Activated CD8-positive, alpha-beta memory T cell treated with anti-CD3 and anti-CD28 coated beads for 24 hours (primary cell): ENCODE measurements around the gene FMO1.
"Not testable (repeated sequence)": the region's sequence is repeated elsewhere in the genome, so short reads cannot be mapped to it uniquely, and the experiment has no call there.

Experiments
- DNase-seq: peaks from one replicate; pipeline ENCODE4 v3.0.0-alpha.2; 2020

The FMO1 gene

DNA sequence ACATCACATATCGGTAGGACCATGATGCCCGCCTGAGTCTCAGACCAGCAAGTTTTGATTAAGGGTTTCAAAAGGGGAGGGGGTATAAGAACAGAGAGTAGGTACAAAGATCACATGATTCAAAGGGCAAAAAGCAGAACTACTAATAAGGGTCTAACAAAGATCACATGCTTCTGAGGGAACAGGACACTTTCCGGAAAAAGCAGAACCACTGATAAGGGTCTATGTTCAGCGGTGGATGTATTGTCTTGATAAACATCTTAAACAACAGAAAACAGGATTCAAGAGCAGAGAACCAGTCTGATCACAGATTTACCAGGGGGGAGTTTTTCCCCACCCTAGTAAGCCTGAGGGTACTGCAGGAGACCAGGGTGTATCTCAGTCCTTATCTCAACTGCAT is 12.1 kb upstream of the FMO1 start:
- not testable (repeated sequence) for DNase-seq

DNA sequence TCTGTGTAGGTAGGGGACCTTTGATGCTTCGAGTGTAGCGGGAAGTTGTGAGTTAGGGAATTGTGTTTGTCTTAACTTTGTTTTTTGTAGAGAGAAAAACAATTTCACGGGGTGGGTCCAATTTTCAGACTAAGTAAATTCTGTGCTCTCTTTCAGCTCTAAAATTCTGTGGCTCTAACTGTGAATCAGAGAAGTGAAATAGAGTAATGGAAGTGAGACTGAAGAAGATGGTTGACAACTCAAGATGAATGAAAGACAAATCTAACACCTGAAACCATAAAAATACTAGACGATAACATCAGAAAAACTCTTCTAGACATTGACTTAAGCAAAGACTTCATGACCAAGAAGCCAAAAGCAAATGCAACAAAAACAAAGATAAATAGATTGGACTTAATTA is 4.4 kb upstream of the FMO1 start:
- DNase-seq: no peak

DNA sequence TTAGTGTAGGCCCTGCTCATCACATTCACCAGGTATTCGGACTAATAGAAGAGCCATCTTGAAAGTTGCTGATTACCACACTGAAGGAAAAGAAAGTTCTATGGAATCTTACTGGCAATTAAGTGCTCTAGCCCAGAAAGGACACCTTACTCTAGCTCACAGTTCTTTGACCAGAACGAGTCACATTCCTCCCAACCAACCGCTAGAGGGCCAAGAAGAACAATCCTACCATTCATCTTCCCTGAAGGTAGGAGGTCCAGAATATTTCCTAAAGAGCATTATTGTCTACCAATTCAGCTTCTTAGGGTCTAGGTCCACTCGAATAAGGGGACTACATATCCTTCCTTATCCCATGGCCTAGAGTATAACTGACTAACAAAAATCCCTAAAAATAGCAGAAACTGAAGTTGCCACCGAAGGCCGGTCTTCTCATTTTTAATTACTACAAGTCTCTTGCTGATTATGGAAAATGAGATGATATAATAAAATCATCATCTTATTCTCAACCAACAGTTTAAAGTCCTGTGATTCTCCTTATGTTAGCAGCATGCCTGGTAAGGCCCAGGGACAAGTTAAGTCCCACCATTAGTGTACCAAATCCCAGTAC is 2.7 kb upstream of the FMO1 start:
- no peak for DNase-seq

DNA sequence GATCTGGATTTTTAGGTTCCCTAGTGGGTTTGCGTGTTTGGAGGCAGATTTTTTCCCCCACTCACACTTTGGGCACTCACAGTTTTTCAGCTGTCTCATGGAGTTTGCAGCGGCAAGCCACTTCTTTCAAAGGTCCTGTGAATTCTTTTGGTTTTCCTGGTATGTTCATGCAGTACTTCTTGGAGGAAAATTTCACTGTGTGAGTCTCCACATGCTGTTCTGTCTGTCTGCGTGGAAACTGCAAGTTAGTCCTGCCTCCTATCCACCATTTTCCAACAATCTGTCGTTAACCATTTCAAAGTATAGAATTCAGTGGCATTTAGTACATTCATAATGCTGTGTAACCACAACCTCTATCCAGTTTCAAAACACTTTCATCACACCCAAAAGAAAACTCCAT is 793 bp upstream of the FMO1 start:
- no peak for DNase-seq

DNA sequence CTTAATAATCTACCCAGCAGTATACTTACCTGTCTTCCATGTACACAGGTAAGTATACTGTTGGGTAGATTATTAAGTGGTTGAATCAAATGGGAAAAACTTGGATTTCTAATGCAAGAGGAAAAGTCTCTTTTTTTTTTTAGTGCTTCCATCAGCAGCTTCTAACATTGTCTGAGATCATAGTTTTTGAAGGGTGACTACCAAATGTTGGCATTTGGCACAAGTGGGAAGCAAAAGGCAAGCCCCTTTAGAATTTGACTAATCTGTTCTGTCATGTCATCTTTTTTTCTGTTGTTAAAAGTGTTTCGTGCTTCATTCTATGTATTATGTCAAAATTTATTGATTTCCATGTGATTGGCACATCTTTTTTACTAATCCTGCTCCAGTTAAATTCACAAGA is 547 bp downstream of the FMO1 start:
- DNase-seq: no peak

DNA sequence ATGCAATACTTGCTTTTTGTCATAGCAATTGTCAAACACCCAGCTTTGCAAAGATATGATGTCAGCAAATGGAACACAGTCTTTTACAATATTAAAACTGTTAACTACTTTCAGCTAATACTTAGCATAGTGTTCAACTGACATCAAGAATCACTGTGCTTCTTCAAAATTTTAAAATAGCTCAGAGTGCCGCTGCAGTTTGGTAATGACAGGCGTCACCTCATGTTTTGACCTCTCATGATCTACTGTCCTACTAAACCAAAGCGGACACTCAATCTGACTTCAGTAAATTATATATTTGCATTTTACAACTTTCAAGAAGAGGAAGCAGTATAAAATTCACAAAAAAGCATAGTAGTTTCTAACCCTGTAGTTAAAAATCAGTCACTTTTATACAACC is 2.0 kb downstream of the FMO1 start:
- no peak for DNase-seq

DNA sequence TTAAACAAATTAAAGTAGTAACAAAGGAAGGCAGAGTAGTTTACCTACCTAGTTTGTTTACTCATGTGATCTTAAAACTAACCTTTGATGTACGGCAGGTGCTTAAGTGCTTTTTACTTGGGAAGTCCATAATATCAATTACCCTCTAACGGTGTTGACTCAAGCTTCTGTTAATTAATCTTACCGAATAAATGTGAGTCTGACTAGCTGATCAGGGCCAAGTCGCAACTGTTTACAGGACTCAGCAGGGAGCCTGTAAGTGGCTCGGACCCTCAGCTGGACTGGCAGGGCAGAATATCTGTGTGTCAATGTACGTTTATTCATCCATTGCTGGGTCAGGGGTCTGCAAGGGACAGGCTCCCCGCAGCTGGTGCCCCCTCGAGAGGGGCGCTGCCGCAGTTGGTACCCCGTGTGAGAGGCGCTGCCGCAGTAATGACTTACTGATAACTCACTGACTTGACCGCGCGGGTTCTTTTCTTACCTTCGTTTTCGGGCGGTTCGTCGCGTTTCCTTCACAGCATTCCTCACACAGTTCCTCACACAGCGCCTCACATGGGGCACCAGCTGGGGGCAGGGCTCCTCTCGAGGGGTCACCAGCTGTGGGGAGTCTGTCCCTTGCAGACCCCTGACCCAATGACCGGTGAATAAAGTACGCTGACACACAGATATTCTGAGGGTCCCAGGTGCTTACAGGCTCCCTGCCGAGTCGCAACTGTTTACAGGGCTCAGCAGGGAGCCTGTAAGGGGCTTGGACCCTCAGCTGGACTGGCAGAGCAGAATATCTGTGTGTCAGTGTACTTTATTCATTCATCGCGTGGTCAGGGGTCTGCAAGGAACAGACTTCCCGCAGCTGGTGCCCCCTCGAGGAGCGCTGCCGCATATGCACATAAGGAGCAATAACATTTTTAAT is 3.0 kb downstream of the FMO1 start:
- DNase-seq: peak; percentile 71

DNA sequence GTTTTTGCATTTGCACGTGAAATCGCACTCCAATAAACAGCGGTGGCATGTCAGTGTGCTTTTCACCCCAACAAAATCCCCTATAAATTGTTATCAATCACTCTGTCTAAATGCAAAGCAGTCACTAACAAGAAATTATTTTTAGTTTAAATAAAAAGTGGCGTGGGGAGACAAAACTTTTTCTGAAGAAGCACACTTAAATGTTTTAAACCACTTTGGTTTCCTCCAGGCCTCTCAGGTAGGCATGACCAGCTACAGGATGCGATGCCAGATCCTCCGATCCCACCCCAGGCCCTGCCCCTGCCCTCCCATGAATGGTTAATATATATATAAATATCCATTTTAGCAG is 3.6 kb downstream of the FMO1 start:
- DNase-seq: no peak

DNA sequence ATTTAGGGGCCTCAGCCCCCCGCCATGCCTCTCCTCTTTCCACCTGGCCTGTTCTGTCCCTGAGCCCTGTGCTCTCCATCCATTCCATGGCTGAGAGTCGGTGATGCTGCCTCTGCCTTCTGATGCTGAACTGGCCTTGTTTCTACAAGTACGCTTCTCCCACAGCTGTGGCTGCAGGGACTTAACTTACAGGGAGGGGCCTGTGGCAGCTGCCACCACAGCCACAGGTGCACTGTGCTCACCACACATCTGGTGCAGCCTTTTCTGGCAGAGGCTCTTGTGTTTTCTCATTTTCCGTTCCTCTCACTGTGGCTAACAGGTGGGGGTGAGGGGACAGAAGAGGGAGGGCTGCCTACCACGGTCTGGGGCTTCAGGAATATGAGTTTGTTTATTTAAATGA is 4.2 kb downstream of the FMO1 start:
- no peak for DNase-seq

DNA sequence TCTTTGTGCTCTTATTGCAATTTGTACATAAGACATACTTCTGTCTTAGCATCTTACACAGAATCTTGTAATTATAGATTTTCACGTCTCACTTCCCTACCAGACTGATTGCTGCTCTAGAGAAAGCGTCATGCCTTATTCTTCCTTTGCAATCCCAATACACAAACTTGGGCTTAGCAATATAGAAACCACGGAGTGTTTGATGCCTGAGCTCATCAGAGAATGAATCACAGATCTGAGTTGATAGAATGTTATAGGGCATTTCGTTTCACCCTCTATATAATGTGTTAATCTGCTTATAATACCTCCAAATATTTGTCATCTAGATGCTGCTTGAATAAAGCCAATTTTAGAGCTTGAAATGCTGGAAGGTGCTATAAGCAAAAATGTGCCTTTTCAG is 6.6 kb downstream of the FMO1 start:
- DNase-seq: no peak

DNA sequence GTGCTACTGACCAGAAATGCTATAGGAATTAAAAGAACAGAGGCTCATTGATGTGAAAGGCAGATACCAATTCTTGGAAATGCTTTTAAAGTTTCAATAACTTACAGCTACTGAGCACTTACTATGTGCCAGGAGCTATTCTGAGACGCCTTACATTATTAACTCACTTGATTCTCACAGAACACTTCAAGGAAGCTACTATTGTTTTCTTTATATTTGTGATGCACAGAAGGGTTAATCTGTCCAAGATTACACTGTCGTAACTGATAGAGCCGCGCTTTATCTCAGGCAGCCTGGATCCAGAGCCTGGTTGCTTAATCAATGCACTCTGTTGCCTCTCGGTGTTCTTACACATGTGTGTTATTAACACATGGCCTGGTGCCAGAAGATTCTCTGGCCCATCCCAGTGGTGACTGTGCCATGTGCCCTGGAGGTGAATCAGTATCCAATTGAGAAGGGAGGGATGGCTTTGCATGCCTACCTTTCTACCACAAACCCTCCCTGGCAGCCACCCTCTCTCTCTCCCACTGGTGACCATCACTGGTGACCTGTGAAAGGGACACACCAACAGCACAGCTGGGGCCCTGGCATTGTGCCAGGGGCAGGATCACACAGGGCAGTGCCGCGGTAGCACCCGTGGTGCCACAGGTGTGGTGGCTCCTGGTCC is 8.8 kb downstream of the FMO1 start:
- no peak for DNase-seq

DNA sequence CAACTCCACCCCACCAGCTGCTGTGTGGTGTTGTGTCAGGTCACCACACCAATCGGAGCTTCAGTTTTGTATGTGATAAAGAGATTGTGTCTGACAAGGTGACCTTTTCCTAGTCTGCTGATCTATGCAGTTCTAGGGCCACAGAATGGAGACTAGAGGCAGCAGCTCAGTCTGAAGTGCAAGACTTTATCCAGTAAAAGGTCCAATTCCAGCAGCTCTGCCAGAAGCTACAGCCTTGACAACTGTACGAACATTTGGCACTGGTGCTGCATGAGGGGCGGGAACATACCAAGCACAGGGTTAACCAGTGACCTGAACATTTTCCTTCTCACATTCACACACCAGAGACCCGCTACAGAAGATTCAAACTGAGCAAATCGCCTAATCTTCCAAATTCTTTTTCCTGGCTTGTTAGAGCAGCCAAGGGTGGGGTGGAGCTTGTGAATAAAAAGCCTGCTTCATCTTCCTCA is 9.3 kb downstream of the FMO1 start:
- no peak for DNase-seq

DNA sequence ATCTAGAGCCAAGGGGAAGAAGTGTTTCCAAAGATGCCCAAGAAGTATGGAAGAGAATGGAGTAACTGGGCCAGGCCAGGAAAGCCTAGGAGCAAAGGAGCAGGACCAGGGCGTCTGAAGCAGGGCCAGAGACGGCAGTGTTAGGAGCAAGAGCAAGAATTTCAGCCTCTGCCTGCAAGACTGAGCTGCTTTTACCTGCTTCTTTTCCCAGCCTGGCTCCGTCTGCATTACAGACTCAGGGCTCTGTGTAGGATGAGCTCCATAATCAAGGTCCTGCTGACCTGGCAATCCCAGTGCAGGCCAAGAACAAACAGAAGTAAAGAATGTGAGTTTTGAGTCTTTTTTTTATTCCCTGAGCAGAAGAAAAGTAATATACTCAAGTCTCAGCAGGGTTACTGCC is 10.1 kb downstream of the FMO1 start:
- no peak for DNase-seq

DNA sequence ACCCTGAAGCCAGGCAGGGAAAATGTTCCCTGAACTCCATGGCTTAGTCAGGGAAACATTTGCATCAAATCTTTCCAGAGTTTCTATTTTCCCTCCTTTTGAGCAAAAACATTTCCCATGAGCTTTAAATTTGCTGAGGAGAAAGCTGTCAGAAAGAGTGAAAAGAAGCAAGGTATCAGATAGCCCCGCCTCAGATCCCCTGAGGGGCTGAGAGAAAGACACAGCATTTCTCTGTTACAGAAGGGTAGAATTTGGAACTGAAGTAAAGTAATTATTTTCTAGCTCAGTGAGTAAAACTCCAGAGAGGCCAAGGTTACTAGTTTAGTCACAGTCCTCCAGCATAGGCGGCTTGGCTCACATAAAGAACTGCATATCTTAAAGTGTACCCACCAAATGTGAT is 10.6 kb downstream of the FMO1 start:
- DNase-seq: no peak

DNA sequence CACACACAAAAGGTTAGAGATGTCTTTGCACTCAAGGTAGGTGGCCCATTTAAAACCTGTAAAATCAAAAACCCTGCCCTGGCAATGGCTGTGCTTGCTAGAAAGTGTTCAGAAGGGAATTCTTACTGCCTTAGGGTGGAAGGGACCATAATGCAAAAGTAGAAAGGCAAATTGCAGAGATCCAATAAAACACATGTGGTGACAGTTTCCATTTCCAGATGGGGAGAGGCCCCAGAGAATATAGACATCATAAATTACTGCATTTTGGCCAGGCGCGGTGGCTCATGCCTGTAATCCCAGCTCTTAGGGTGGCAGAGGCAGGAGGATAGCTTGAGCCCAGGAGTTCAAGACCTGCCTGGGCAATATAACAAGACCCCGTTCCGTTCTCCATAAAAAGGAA is 13.0 kb downstream of the FMO1 start:
- DNase-seq: no peak

DNA sequence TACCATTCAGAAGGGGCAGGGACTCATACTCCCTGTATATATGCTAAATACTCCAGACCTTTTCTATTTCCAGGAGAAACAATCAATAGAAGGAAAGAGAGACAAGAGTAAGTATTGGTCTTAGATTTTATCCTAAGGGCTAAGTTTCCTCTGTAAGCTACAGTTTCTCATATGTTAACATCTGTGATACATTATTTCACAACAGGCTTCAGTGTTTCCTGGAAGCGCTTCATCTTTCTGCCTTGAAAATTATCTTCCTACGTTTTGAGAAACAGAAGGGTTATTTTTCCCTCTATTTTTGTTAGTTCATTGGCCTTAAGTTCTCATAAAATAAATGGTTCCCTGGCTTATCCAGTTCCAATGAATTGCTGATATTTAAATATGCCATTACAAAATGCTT is 15.6 kb downstream of the FMO1 start:
- DNase-seq: no peak

DNA sequence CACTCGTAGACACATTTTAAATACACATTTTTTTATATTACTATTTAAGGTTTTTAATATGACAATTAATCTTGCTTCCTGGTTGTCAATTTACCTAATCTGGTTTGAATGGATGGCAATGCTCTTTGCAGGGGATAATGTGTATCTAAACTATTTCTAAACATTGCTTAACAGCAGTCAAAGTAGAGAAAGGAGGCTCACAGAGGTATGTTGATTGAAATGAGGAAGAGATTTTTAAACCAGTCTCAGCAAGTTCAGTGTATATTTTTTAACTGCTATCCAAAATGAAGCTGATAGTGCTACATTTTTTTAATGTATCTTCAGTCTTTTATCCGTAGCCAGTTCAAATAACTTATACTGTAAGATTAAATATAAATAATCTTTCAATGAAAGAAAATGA is 17.4 kb downstream of the FMO1 start:
- no peak for DNase-seq

DNA sequence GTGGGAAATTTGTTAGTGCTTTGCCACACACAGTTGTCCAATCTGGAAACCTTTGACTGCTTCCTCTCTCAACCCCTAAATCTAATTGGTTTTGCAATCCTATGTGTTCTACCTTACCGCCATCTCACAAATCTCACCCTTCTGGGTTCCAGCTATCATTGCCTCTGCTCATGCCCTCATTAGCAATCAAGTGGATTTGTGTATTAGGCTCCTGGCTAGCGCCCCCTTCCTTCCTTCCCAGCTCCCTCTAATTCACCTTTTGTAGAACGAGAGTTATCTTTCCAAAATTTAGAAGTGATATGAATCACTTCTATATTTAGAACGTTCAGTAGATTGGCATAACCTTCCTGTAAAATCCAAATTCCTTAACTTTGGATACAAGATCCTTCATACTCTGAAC is 18.6 kb downstream of the FMO1 start:
- no peak for DNase-seq

DNA sequence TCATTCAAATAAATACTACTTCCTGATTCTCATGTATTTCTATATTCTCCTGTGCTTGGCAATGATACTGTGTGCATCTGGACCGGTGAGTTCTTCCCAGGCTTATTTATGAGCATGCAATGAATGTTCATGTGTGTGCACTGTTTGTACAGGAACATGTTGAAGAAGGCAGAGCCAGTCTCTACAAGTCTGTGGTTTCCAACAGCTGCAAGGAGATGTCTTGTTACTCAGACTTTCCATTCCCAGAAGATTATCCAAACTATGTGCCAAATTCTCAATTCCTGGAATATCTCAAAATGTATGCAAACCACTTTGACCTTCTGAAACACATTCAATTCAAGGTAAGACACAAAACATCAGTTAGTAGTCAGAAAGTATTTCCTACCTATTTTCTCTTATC is 19.1 kb downstream of the FMO1 start:
- DNase-seq: no peak

DNA sequence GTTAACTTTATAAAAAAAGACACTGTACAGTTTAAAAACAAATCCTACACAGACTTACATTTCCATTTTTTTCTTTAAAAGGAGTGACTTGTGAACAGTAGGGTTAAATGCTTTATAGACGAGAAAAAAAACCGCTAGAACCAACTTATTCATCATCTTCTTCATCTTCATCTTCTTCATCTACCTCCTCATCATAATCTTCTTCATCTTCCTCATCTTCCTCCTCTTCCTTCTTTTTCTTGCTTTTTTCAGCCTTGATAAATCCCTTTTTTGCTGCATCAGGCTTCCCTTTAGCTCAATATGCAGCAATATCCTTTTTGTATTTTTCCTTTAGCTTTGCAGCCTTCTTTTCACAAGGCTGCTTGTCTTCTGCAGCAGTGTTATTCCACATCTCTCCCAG is 22.5 kb downstream of the FMO1 start:
- DNase-seq: no peak

DNA sequence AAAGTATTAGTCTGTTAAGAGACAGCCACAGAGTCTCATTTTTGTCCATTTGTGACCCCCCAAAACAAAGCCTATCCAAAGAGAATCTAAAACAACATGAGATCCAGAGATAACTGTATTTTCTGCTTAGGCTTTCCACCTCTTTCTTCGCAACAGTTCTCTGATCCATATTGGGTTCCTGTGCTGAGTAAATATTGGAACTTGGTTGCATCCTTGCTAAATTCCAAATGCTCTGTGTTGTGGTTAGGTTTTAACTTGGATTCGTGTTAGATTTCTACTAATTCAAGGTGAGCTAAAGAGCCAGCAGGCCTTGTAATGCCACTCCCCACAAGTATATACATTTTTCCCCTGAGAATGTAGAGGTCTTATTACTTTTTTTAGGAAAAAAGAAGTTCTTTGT is 29.2 kb downstream of the FMO1 start:
- DNase-seq: no peak

DNA sequence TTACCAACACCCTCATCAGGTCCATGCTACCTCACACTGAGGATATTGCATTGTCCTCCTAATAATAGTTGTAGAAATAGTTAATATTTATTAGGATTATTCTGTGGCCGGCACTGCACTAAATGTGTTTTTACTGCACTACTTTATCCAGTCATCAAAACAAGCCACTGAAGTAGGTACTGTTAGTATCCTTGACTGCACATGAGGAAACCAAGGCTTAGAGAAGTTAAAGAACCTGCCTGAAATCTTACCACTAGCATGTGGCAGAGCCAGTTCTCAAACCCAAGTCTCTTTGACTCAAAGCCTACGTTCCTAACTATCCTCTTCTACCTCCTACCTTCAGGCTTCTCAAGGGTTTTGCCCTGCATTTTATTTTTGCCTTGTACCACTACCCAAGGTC is 30.9 kb downstream of the FMO1 start:
- DNase-seq: no peak

DNA sequence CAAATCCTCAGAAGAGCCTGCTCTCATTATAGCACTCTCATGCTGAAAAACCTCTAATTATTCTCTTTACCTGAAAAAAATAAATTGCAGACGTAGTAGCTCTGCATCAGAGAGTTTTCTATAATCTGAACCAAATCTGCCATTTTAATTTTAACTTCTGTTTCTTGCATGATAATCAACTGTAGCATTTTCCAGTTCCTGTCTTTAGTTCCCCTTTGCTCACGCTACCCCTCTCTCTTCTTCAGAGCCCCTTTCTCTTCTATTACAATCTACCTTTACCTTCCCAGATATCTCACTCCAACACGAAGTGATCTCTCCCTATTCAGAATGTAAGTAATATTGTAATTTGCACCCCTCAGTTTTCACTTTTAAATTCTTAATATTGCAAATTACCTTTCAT is 31.4 kb downstream of the FMO1 start:
- no peak for DNase-seq

DNA sequence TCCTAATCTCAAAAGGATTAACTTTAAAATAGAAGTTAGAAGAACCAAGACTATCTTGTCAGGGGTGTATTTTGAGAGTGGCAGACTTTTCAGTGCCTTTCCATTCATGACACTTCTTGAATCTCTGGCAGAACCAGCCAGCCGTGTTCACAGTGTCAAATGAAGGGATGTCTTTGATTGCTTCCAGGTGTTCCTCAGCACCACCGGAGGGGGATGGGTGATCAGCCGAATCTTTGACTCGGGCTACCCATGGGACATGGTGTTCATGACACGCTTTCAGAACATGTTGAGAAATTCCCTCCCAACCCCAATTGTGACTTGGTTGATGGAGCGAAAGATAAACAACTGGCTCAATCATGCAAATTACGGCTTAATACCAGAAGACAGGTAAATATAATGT is 32.3 kb downstream of the FMO1 start:
- no peak for DNase-seq
